ENCODE measurements around the gene STT3A.

DNA sequence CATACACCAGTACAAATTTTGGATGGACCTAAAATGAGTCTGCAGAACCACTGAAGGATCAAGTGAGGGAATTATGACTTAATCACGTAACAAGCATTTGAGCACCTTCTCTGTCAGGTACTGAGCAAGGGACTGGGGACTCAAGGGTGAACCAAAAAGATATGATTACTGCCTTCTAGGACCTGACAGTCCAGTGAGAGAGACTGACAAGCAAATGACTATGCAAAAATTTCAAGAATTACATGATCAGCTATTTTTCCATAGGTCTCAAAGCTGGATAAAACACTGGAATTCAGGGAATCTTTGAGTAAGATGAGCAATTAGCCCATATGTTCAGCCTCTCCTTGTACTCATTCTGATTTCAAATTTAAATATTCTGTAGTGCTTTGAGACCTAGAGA, 5.2 kb upstream of the STT3A start:
- TF ChIP-seq ATF3 (IDR thresholded peaks at IDR 0.05) (no peak), POLR2A (IDR thresholded peaks at IDR 0.05; ENCODE audit: borderline replicate concordance, extremely low read depth, insufficient read depth, insufficient read length) (no peak), SIN3A (IDR thresholded peaks at IDR 0.05; ENCODE audit: low read depth) (no peak), TCF7L2 (IDR thresholded peaks at IDR 0.05; ENCODE audit: borderline replicate concordance, extremely low read depth, insufficient read depth, insufficient read length) (no peak), POLR2AphosphoS5 (IDR thresholded peaks at IDR 0.05; ENCODE audit: low read depth, low read length) (no peak), YY1 (IDR thresholded peaks at IDR 0.05; ENCODE audit: extremely low read depth, insufficient replicate concordance, low read depth, low read length) (no peak), EGR1 (IDR thresholded peaks at IDR 0.05; ENCODE audit: low read depth) (no peak), RAD21 (IDR thresholded peaks at IDR 0.05; ENCODE audit: low read depth) (no peak), EZH2 (IDR thresholded peaks at IDR 0.05) (no peak), CEBPB (IDR thresholded peaks at IDR 0.05; ENCODE audit: low read depth) (no peak)
- TF ChIP-seq, protein P1, sequence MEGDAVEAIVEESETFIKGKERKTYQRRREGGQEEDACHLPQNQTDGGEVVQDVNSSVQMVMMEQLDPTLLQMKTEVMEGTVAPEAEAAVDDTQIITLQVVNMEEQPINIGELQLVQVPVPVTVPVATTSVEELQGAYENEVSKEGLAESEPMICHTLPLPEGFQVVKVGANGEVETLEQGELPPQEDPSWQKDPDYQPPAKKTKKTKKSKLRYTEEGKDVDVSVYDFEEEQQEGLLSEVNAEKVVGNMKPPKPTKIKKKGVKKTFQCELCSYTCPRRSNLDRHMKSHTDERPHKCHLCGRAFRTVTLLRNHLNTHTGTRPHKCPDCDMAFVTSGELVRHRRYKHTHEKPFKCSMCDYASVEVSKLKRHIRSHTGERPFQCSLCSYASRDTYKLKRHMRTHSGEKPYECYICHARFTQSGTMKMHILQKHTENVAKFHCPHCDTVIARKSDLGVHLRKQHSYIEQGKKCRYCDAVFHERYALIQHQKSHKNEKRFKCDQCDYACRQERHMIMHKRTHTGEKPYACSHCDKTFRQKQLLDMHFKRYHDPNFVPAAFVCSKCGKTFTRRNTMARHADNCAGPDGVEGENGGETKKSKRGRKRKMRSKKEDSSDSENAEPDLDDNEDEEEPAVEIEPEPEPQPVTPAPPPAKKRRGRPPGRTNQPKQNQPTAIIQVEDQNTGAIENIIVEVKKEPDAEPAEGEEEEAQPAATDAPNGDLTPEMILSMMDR (IDR thresholded peaks at IDR 0.05 in 2 of 3, conservative IDR thresholded peaks at IDR 0.05 in 1 of 3; ENCODE audit: borderline replicate concordance in 1 of 3, insufficient read depth in 1 of 3, low read depth in 2 of 3, low read length in 2 of 3): no peak
- TF ChIP-seq, protein P2, sequence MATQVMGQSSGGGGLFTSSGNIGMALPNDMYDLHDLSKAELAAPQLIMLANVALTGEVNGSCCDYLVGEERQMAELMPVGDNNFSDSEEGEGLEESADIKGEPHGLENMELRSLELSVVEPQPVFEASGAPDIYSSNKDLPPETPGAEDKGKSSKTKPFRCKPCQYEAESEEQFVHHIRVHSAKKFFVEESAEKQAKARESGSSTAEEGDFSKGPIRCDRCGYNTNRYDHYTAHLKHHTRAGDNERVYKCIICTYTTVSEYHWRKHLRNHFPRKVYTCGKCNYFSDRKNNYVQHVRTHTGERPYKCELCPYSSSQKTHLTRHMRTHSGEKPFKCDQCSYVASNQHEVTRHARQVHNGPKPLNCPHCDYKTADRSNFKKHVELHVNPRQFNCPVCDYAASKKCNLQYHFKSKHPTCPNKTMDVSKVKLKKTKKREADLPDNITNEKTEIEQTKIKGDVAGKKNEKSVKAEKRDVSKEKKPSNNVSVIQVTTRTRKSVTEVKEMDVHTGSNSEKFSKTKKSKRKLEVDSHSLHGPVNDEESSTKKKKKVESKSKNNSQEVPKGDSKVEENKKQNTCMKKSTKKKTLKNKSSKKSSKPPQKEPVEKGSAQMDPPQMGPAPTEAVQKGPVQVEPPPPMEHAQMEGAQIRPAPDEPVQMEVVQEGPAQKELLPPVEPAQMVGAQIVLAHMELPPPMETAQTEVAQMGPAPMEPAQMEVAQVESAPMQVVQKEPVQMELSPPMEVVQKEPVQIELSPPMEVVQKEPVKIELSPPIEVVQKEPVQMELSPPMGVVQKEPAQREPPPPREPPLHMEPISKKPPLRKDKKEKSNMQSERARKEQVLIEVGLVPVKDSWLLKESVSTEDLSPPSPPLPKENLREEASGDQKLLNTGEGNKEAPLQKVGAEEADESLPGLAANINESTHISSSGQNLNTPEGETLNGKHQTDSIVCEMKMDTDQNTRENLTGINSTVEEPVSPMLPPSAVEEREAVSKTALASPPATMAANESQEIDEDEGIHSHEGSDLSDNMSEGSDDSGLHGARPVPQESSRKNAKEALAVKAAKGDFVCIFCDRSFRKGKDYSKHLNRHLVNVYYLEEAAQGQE (IDR thresholded peaks at IDR 0.05; ENCODE audit: low read depth): no peak
